ENCODE measurements around the gene MYO3B.

MYO3B gene

DNA sequence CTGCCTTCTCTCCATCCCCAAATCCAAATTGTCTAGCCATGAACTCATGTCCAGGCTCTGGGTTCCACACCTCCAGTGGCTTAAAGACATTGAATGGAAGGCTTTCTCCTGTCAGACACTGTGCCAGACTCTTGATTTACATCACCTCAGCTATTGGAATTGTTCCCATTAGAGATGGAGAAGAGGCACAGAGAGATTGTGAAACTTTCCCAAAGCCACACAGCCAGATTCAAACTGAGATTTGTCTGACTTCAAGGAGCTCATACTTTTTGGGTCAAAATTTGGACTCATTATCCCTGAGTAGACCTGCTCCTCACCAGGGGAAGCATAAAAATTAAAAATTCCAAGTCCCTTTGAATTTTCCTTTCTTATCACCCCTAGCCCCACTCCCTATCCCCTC lies 18.9 kb upstream of the MYO3B start:
- no peak for DNase-seq (ENCODE audit: low read depth in 2 of 3, low spot score in 1 of 3)

DNA sequence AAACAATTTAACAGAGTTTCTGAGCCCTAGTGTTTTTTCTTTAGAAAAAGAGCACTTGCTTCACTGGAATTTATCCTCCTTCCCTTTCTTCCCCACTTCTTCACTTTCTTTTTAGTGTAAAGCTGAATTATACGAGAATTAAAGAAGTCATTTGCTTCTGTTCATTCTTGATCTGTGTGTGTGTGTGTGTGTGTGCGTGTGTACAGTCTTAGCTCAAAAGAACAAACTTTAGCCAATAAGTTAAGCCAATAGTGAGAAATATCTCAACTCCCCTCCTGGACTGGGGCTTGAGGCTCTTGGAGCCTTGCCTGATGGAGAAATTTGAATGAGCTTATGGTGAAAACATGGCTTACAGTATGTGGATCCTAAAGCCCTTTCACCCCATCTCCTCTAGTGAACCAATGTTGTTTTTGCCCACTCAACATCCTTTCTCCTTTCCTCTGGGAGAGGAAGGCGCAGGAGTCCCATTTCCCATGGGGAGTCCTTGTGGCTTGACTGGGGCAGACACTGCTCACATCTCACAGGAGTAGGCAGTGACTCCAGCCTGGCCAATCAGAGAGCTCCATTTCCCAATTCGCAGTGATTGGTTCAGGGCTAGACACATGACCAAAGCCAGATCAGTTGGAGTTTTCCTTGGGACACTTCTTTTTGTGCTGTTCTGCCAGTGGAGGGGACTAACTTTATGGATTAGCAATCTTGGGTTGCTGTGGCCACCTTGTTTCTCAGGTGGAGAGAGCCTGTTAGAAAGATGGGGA lies 16.3 kb upstream of the MYO3B start:
- no peak for DNase-seq (ENCODE audit: low read depth in 2 of 3, low spot score in 1 of 3)

DNA sequence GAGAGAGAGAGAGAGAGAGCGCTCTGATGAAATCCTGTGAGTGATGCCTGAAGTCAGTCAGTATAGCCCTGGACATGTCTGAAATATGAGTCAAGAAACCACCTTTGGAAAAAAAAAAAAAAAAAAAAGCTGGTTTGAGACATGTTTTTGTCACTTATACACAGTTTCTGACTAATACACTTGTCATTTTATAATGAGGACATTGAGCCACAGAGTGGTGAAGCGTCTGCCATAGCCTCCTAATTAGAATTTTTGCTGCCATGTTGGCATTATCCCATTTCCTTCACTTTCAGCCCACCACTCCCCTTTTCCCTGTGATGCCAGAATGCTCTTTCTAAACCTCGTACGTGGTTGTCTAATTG lies 15.7 kb upstream of the MYO3B start:
- DNase-seq (ENCODE audit: low read depth in 2 of 3, low spot score in 1 of 3): no peak

DNA sequence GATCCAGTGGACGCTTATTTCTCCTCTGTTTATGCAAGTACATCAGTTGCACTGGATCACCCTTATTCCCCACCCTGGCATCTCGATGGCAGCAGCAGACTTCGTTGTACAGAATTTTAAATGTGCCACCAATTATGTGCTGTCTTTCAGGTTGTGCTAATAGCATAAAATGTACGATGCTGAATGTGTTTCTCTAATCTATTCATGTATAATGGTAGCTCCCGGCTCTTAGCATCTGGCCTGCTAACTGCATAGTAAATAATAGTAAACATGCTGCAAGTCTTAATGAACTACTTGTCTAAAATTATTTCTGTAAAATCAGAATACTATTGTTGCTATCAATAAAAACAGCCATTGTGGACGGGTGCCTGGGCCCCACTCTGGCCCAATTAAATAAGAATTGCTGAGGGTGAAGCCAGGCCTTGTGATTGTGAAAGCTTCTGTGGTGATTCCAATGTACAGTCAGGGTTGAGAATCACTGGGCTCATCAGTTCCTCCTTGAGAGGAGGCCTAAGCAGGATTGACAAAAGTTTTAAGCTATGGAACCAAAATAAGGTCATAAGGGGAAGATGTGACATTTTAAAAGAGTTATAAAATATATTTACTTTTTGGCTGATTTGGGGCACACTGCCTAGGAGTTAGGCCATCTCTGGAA lies 14.4 kb upstream of the MYO3B start:
- DNase-seq (ENCODE audit: low read depth in 2 of 3, low spot score in 1 of 3): no peak

DNA sequence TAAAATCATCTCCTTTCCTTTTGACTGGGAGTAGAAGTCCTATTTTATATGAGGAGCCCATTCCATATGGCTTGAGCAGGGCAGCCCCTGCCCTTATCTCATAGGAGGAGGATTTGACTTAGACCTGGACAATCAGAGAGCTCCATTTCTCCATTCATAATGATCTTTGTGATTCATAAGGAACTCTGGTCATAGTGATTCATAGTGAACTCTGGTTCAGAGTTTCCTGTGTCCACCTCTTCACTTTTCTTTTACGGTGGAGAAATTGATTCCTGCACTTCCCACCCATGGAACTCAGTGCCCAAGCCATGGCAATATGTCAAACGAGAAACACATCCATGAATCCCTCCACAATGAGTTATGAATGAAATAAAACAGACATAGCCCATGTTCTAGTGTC lies 12.8 kb upstream of the MYO3B start:
- no peak for DNase-seq (ENCODE audit: low read depth in 2 of 3, low spot score in 1 of 3)

DNA sequence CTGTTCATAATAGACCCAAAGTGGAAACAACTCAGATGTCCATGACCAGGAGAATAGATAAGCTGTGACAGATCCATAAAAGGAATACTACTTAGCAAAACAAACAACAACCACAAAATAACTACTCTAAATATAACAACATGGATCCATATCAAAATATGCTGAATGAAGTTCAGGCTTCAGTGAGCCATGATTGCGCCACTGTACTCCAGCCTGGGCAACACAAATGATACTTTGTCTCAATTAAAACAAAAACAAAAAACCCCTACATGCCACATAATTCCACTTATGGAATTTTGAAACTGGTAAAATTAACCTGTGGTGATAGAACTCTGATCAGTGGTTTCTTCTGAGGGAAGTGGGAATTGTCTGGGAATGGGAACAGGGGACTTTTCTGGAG lies 11.2 kb upstream of the MYO3B start:
- DNase-seq (ENCODE audit: low read depth in 2 of 3, low spot score in 1 of 3): no peak

DNA sequence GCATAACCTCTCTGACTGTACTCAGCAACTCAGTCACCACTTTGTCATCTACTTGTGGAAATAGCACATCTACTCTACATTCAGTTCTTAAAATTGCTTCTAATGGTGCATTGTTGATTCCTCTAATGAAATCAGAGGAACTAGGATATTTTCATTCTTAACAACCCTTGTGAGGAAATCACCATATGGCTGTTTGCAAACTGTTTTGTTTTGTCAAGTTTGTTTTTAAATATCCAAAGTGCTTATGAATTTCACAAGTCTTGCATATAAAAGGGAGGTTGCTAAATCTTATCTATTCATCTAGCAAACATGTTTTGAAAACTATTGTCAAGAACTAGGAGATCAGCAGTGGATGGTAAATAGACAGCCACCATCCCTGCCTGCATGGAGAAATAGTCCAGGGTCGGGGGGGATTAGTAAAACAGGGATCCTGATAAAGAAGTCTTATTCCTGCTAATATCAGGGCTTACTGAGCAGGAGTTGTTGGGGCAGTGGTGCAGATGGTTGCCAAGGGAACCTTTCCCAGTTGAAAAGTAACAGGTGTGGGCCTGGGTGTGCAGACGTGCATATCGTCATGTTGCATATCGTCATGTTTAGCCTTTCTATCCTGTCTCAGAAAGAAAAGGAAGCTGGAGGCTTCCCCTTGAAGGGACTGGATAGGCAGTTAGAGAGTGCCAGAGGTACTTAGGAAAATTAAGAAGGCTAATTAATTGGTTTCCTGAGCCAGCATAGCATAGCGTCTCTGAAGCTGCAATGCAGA lies 7.5 kb upstream of the MYO3B start:
- DNase-seq (ENCODE audit: low read depth in 2 of 3, low spot score in 1 of 3): no peak

DNA sequence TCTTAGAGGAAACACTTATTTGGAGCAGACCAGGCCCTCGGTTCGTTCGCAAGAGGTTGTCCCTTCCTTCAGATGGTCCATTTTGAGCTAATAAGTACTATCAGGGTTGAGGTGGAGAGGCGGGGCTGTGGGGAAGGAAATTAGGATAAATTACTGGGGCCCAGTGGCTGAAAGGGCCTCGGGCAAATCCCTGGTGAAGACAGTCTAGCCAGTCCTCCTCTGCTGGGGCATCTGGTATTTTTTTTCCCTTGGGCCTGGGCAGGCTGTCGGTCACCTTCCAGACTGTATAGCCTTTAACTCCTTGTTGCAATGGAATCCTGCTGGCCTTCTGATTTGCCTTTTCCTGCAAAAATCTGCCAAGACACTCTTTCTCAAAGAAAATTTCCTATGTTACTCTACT lies 1.7 kb upstream of the MYO3B start:
- DNase-seq (ENCODE audit: low read depth in 2 of 3, low spot score in 1 of 3): no peak

DNA sequence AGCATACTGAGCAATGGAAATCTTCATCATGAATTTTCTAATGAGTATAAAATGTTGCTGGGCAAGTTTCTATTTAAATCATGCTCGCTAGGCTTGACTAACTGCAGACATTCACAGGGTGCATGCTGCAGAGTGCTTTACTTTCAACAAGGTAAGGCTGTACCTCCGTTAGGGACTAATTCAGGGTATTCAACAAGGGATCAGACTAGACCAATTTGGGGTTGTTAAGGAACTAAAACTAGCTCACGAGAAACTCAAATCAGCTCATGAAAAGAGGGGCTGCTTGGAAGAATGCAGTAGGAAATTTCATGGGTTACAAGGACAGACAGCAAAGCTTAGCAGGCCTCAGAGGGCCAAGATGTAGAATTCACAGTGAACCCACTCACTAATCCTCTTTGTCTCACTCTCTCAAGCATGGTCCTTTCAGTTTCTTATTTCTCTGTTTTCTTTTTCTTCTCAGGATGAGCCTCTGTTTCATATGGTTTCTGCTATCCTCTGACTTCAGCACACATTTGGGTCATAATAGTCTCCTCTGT lies 2.2 kb downstream of the MYO3B start:
- no peak for DNase-seq (ENCODE audit: low read depth in 2 of 3, low spot score in 1 of 3)

DNA sequence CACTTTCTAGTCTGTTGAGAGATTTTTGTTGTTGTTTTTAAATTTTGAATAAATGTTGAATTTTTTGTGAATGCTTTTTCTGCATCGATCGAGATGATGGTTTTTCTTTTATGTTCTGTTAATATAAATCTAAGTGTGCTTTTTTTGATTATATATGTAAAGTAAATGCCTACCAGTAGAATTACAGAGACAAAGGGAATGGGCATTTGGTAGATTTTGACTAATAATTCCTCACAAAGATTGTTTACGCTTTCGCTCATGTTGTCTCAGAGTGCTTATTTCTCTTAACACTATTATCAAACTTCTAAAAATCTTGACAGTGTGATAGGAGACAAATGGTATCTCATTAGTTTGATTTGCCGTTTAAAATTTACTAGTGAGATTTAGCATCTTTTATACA lies 3.7 kb downstream of the MYO3B start:
- DNase-seq (ENCODE audit: low read depth in 2 of 3, low spot score in 1 of 3): no peak

DNA sequence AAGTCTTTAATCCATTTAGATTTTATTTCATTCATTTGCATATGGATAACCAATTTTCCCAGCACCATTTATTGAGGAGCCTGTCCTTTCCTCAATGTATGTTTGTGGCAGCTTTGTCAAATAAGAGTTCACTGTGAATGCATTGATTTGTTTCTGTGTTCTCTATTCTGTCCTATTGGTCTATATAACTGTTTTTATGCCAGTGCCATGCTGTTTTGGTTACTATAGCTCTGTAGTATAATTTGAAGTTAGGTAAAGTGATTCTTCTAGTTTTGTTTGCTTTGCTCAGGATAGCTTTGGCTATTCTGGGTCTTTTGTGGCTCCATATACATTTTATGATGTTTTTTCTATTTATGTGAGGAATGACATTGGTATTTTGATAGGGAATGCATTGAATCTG lies 7.4 kb downstream of the MYO3B start:
- DNase-seq (ENCODE audit: low read depth in 2 of 3, low spot score in 1 of 3): no peak

DNA sequence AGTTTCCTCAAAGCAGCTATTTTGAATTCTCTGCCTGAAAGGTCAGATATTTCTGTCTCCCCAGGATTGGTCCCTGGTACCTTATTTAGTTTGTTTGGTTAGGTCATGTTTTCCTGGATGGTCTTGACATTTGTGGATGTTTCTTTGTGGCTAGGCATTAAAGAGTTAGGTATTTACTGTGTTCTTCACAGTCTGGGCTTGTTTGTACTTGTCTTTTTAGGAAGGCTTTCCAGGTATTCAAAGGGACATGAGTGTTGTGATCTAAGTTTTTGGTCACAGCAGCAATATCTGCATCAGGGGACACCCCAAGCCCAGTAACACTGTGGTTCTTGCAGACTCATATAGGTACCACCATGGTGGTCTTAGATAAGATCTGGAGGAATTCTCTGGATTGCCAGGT lies 11.8 kb downstream of the MYO3B start:
- no peak for DNase-seq (ENCODE audit: low read depth in 2 of 3, low spot score in 1 of 3)

DNA sequence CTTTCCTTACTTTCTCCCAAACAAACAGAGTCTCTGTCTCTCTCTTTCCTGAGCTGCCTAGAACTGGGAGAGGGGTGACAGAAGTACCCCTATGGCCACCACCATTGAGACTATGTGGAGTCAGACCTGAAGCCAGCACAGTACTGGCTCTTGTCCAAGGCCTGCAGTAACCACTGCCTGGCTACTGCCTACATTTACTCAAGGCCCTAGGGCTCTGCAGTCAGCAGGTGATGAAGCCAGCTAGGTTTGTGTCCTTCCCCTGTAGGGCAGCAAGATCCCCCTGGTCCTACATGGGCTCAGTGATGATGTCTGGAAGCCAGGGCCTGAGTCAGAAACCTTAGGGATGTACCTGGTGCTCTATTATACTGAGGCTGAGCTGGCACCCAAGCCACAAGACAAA lies 12.2 kb downstream of the MYO3B start:
- DNase-seq (ENCODE audit: low read depth in 2 of 3, low spot score in 1 of 3): no peak

DNA sequence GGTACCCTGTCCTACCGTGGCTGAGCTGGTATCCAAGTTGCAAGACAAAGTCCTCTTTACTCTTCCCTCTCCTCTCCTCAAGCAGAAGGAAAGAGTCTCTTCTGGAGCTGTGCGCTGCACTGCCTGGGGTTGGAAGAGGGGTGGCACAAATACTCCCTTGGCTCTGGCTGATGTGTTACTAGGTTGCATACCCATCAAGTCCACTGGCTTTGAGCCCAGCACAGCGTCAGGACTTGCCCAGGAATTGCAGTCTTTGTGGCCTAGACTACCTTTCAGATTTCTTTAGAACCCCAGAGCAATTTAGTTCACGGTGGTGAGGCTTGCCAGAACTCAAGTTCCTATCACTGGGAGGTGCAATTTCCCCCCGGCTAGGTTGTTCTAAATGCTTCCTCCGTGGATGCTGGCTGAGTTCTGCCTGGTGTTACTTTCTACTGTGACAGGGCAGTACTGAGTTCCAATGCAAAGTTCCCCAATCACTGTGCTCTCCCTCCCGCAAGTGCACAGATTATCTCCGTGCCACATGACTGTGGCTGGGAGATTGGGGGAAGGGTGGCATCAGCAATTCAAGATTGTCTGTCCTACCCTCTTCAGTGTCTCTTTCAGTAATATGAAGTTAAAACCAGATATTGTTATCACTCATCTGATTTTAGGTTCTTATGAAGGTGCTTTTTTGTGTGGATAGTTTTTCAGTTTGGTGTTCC lies 13.4 kb downstream of the MYO3B start:
- no peak for DNase-seq (ENCODE audit: low read depth in 2 of 3, low spot score in 1 of 3)

DNA sequence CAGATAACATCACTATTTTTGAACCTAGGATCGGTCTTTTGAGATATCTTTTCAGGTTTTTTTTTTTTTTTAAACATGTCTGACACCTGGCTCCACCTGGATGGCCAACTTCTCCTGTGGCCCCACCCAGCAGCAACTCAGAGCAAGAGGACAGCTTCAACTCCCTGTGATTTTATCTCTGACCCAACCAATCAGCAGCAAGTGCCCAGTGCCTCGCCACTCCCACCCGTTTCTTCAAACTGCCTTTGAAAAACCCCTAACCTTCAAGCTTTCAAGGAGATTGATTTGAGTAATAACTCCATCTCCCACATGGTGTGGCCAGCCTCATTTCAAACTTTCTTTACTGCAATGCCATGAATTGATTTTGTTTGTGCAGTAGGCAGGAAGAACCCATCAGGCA lies 19.0 kb downstream of the MYO3B start:
- DNase-seq (ENCODE audit: low read depth in 2 of 3, low spot score in 1 of 3): no peak

DNA sequence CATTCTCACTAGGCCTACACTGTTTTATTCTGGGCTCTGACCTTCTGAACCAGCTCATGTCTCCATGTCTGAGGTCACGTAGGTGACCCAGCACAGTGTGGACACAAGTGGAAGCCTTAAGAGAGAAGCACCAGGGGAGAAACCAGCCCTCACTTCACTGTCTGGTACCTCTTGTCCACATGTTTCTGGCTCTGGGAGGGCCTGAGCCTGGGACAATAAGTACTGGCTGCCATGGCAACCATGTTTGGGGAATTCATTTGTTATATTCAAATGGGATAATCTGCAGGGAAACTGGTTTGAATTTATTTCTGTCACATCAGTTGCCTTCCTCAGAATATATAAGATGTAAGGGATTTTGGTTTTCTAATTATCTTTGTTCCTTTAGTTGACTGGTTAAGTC lies 23.3 kb downstream of the MYO3B start:
- DNase-seq (ENCODE audit: low read depth in 2 of 3, low spot score in 1 of 3): no peak

DNA sequence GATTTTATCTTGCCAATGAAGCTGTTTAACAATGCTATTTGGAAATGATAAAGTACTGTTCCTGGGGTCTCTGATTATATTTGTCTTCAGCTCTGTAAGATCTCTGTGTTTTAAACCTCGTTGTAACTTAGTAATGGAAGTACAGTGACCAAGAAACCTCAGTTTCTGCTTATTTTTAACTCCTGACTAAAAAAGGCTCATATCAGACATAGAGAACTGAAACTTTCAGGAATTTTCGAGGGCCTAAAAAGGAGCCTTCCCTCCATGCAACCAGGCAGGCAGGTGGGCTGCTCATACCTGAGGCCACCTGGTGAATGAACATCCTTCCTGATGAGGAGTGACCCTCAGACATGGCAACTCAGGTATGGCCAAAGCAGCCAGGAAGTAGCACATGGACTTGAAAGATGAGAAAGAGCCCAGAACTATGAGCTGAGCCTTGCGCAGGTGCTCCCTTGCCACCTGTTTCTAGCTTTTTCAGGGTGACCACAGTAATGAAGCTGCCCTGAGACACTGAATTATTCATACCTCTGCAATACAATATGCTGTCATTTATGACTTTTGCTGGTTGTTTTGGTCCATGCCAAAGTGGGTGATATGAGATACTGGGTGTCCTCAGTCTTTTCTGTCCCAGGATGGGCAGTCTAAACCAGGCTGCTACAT lies 23.9 kb downstream of the MYO3B start:
- DNase-seq (ENCODE audit: low read depth in 2 of 3, low spot score in 1 of 3): no peak

DNA sequence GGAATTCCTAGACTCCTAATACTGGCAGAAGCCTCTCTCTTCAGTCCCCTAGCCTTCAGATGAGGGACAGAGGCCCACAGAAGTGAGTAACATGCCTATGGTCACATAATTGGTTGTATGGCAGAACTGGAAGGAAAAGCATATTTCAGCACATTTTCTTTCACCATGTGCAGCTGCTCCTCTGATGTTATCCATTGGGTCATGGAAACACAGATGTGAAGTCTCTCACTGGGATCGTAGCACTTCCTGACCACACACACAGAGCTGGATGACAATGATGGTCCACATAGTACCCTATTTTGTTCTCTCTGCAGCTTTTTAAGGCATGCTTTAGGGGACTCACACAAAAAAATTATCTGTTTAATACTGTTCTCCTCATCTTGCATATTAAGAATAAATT lies 24.5 kb downstream of the MYO3B start:
- DNase-seq (ENCODE audit: low read depth in 2 of 3, low spot score in 1 of 3): no peak

DNA sequence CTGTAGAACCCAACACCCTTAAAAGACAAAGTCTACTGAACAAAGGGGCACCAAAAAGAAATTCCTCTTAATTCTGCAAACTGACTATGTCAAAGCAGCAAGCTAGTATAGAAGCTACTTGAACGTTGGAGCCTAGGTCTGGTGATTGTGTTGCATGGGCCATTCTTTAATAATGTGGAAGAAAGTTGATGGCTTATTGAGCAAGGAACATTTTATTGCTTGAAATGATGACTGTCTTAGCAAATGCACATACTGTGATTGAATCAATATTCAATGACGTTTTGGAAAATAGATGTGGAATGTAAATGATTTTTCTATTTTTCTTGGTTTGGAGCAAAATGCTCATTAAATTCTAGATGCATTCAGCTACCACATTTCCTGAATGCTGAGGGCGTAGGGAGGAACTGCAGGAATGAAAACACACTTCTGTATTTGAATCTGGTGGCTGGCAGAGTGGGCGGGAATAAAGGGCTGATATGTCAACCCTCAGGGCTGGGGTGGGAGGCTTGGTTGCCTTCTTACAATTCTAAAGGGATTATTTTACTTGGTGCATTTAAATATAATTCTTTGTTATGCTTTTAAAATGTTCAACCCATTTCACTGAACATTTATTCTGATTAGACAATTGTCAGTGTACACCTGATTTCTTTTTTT lies 26.5 kb downstream of the MYO3B start:
- no peak for DNase-seq (ENCODE audit: low read depth in 2 of 3, low spot score in 1 of 3)

DNA sequence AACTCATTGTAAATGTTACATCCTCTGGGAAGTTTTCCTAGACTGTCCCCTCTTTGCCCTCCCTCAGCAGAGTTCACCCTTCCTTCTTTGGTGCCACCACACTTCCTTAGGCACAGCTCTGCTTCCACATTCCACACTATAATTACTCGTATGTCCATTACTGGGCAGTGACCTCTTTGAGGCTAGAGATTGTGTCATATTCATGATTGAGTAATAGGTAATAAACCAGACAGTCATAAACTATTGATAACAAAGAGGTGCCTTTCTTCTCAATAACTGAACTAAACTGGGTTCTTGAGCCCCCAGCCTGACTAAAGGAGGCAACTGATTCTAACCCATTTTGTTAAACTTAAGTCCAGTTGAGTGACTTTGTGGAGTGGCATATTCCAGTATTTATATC lies 28.3 kb downstream of the MYO3B start:
- DNase-seq (ENCODE audit: low read depth in 2 of 3, low spot score in 1 of 3): no peak

Measured in stimulated activated CD4-positive, alpha-beta T cell treated with anti-CD3 and anti-CD28 coated beads, Interleukin-12 subunit alpha, Interleukin-12 subunit beta, amount 100 ng/mL, for 48 hours (primary cell).